ENCODE data around the gene KLK6.

GRCh38 chr19:50975766-50976165 lies 6.4 kb upstream of the KLK6 start:
- TF ChIP-seq CTCF (IDR thresholded peaks at IDR 0.05; ENCODE audit: insufficient read depth, low read length, poor library complexity, severe bottlenecking): no peak
- TF ChIP-seq EZH2phosphoT487 (conservative IDR thresholded peaks at IDR 0.05; ENCODE audit: low read length): no peak
